Uterus (tissue), 4 donors: Measurements from ENCODE around the gene CCDC186. TPM values are rescaled to one million over a fixed set of nuclear protein-coding genes. Genes with fewer than 3 reads are reported as not detected.

Experiments used
- DNase-seq, 2 donors: peaks; one replicate each; pipeline ENCODE4 v3.0.0-alpha.2; 2019 to 2020
- H3K27ac ChIP-seq, 2 donors: fragments of 200-600 bp; sonication (generic); 1 replicate in 1 of 2; 2 replicates in 1 of 2; pipeline ENCODE4 v1.5.1; 2016 to 2018
- H3K27me3 ChIP-seq, 2 donors: fragments of 200-600 bp; sonication (generic); one replicate each; pipeline ENCODE4 v1.5.1; 2018 to 2019; ENCODE audit warnings: control low read depth in 1 of 2
- H3K36me3 ChIP-seq, 2 donors: fragments of 200-600 bp; sonication (generic); one replicate each; pipeline ENCODE4 v1.5.1; 2019; ENCODE audit warnings: control low read depth in 1 of 2
- H3K4me1 ChIP-seq, 2 donors: fragments of 200-600 bp; sonication (generic); one replicate each; pipeline ENCODE4 v1.5.1; 2018 to 2019; ENCODE audit warnings: control low read depth in 1 of 2
- H3K4me3 ChIP-seq, 2 donors: fragments of 200-600 bp; sonication (generic); 1 replicate in 1 of 2; 2 replicates in 1 of 2; pipeline ENCODE4 v1.5.1; 2018 to 2019; ENCODE audit warnings: mild to moderate bottlenecking in 1 of 2
- H3K9me3 ChIP-seq, 2 donors: fragments of 200-600 bp; sonication (generic); one replicate each; pipeline ENCODE4 v1.5.1; 2019; ENCODE audit warnings: control low read depth in 1 of 2
- POLR2A ChIP-seq, 2 donors: fragments of 450-650 bp; IDR thresholded peaks; one replicate each; pipeline ENCODE4 v1.6.1; 2016; ENCODE audit warnings: antibody characterized with exemption in 2 of 2, mild to moderate bottlenecking in 1 of 2, moderate library complexity in 1 of 2
- intact Hi-C: fragments of 100-400 bp; cut with DNase I; formaldehyde crosslinking; loops from one replicate; pipeline ENCODE4 v1.15.1; 2023; ENCODE audit warnings: low total_unique reads
- total RNA-seq, 4 donors: library from RNA; depleted of rRNA in 3 of 4; stranded (reverse); fragments of >200 nt in 3 of 4; gene quantifications; one replicate each; pipeline versions ENCODE4 v1.1.0 to v1.2.4, GENCODE V29; 2014 to 2023
- TF ChIP-seq, protein P1 (sequence below), 4 experiments: fragments of 200-600 bp in 2 of 4; fragments of 450-650 bp in 2 of 4; sonication (generic) in 2 of 4; IDR thresholded peaks; one replicate each; pipeline ENCODE4 v1.5.1; 2016 to 2019; ENCODE audit warnings: antibody characterized with exemption in 4 of 4, mild to moderate bottlenecking in 2 of 4, moderate library complexity in 1 of 4
- donor health status: DM: yes; HTN: yes; CAD: no.

Gene CCDC186
- total RNA-seq, 4 donors from 2014 or later, result 7.6 to 52.6 (median 24.9) TPM

DNA sequence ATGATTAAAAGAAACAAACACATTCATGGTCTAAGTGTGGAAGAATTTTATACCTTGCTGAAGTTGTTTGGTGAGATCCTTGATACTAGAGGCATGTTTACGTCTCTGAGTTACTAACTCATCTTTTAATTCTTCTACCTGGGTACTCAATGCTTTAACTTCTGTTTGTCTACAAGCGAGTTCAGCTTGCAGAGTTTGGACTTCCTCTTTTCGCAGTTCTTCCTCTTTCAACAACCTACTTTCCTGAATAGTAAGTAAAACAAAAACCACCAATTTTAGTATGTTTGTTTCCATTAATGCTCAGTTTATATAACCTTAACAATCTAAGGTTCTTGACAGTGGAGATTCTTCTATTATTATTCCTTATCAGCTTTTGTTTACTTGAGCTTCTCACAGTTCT, 42.9 kb downstream of the CCDC186 start:
- Histone ChIP-seq H3K36me3 (no peaks in the 10 kb centered on the region), H3K27ac (no peak overlapping the region)
- TF ChIP-seq, protein P1, sequence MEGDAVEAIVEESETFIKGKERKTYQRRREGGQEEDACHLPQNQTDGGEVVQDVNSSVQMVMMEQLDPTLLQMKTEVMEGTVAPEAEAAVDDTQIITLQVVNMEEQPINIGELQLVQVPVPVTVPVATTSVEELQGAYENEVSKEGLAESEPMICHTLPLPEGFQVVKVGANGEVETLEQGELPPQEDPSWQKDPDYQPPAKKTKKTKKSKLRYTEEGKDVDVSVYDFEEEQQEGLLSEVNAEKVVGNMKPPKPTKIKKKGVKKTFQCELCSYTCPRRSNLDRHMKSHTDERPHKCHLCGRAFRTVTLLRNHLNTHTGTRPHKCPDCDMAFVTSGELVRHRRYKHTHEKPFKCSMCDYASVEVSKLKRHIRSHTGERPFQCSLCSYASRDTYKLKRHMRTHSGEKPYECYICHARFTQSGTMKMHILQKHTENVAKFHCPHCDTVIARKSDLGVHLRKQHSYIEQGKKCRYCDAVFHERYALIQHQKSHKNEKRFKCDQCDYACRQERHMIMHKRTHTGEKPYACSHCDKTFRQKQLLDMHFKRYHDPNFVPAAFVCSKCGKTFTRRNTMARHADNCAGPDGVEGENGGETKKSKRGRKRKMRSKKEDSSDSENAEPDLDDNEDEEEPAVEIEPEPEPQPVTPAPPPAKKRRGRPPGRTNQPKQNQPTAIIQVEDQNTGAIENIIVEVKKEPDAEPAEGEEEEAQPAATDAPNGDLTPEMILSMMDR (IDR thresholded peaks at IDR 0.05), result no peak
- TF ChIP-seq POLR2A (IDR thresholded peaks at IDR 0.05), result no peak

DNA sequence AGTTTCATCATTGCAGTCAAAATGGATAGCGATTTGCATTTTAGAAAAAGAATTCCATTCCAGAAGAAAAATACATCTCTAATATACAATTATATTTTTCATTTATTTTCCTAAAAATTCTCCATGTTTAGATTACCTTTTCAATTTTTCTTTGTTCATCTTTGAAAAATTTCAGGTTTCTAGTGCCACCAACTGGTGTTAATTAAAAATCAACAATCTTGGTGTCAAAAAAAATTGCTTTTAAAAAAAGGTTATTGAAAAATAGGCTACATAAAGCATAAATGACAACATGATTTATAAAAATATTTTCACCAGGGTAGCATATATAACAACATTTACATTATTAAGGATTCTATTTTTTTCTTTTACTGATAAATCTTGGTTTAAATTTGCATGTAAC, 53.0 kb downstream of the CCDC186 start:
- no peaks in the 10 kb centered on the region for H3K9me3 ChIP-seq
- H3K4me3 ChIP-seq, result no peak overlapping the region
- no peaks in the 10 kb centered on the region for H3K27me3 ChIP-seq
- TF ChIP-seq, protein P1 (IDR thresholded peaks at IDR 0.05), result no peak
- H3K4me1 ChIP-seq, result no peaks in the 10 kb centered on the region
- no peaks in the 10 kb centered on the region for H3K36me3 ChIP-seq
- intact Hi-C loops, result no loop called here
- no peak for DNase-seq
- H3K27ac ChIP-seq, result no peak overlapping the region

More for the DNA sequence above, 42.9 kb downstream of the CCDC186 start:
- Histone ChIP-seq H3K9me3 (no peaks in the 10 kb centered on the region), H3K4me3 (no peak overlapping the region), H3K4me1 (no peaks in the 10 kb centered on the region), H3K27me3 (no peaks in the 10 kb centered on the region)
- intact Hi-C loops, result no loop called here
- no peak for DNase-seq

DNA sequence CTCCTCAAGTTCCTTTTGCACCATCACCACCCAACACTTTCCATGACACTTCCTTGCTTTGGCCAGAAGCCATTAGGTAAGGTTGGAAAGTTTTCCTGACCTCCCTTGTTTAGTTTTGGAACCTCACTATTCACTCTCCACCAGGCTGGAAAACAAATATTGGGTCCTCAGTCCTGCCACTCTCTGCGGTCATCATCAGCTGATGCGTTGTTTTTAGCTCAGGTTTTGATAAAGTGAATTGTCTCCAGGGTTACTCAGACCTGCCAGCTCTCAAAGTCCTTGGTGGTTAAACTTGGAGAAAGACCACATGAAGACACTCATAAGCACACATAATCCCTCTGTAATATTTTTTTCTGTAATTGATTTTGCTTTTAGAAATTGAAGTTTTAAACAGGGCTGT, 55.5 kb downstream of the CCDC186 start:
- Histone ChIP-seq H3K4me1 (no peaks in the 10 kb centered on the region), H3K36me3 (no peaks in the 10 kb centered on the region), H3K27me3 (no peaks in the 10 kb centered on the region), H3K4me3 (no peak overlapping the region), H3K27ac (no peak overlapping the region), H3K9me3 (no peaks in the 10 kb centered on the region)
- DNase-seq, result no peak
- TF ChIP-seq POLR2A (IDR thresholded peaks at IDR 0.05), result no peak
- TF ChIP-seq, protein P1 (IDR thresholded peaks at IDR 0.05), result no peak
- intact Hi-C loops, result no loop called here

DNA sequence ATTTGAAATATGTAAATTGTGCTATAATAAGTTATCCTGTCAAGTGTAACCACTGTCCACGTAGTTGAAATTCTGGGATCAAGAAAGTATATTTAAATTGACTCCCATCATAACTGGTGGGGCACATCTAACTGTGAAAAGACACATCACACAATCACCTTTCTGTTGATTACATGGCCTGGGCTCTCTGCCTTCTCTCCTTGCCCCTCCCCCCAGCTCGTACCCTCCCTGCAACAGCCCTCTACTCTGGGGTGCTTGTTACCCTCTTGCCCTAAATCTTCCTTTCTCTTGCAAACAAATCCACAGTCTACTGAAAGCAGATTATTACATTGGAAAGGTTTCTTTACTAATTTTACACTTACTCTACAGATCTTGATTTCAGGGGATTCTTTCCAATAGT, 56.3 kb downstream of the CCDC186 start:
- no peaks in the 10 kb centered on the region for H3K27me3 ChIP-seq
- intact Hi-C loops, result no loop called here

DNA sequence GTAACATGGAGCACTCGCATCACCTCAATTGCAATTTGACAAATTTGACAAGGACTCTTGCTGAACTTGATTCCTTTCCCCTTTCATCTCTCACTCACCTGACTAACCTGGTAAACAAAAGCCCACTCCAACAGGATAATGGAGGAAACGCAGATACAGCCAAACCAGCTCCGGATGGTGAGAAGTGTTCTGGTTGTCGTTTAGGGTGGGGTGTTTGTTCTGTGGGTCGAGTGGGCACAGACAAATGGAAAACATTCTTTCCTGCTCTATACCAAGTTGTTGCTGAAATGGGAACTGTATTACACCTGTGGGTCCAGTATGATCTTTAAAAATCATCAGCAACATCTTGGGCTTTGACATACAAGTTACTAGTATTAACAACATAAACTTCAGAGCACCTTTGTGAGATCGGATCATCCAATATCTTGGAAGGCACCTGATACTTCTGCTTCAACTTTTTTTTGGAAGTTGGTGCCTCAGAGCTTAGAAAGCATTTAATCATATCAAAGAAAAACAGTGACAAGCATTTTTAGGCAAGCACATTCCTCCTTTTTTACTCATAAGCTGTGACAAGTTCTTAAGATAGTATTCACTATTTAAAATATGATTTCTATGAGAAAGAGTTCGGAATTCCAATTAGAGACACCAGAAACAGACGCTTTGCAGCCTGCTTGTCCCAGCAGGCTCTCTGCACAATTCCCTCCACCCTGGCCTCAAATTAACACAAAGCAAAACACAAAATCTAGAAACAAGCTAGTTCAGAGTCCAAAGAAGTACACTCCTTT, 58.1 kb downstream of the CCDC186 start:
- H3K4me1 ChIP-seq, result no peaks in the 10 kb centered on the region
- H3K4me3 ChIP-seq, result no peak overlapping the region
- intact Hi-C loops, result no loop called here
- no peak overlapping the region for H3K27ac ChIP-seq
- H3K27me3 ChIP-seq, result no peaks in the 10 kb centered on the region
- no peak for DNase-seq
- TF ChIP-seq POLR2A (IDR thresholded peaks at IDR 0.05), result no peak
- TF ChIP-seq, protein P1 (IDR thresholded peaks at IDR 0.05), result no peak
- no peaks in the 10 kb centered on the region for H3K9me3 ChIP-seq
- no peaks in the 10 kb centered on the region for H3K36me3 ChIP-seq

More for the DNA sequence above, 56.3 kb downstream of the CCDC186 start:
- no peaks in the 10 kb centered on the region for H3K36me3 ChIP-seq
- no peaks in the 10 kb centered on the region for H3K4me1 ChIP-seq
- no peaks in the 10 kb centered on the region for H3K9me3 ChIP-seq
- no peak for DNase-seq
- H3K27ac ChIP-seq, result no peak overlapping the region
- H3K4me3 ChIP-seq, result no peak overlapping the region
- TF ChIP-seq, protein P1 (IDR thresholded peaks at IDR 0.05), result no peak
- no peak for TF ChIP-seq POLR2A (IDR thresholded peaks at IDR 0.05)
